Nephron (organoid): ENCODE data around the gene GZMM.
A peak's percentile ranks its signal among the peaks of the same experiment; 100 is the strongest.

Experiments used
- H3K27ac Mint-ChIP-seq, 3 experiments: 2 replicates each; pipeline ENCODE4 v1.8.0; 2020; ENCODE audit warnings: mixed read lengths in 3 of 3, mild to moderate bottlenecking in 2 of 3, moderate library complexity in 1 of 3
- H3K27me3 Mint-ChIP-seq: 2 replicates; pipeline ENCODE4 v1.8.0; 2021; ENCODE audit warnings: low read depth, mild to moderate bottlenecking, moderate library complexity, mixed read lengths
- H3K36me3 Mint-ChIP-seq: 2 replicates; pipeline ENCODE4 v1.8.0; 2020; ENCODE audit warnings: low read depth, mixed read lengths
- H3K4me1 Mint-ChIP-seq: 2 replicates; pipeline ENCODE4 v1.8.0; 2020; ENCODE audit warnings: mixed read lengths
- H3K4me3 Mint-ChIP-seq, 3 experiments: 2 replicates each; pipeline ENCODE4 v1.8.0; 2020; ENCODE audit warnings: mild to moderate bottlenecking in 3 of 3, mixed read lengths in 3 of 3, moderate library complexity in 2 of 3
- H3K9me3 Mint-ChIP-seq: 2 replicates; pipeline ENCODE4 v1.8.0; 2020; ENCODE audit warnings: mixed read lengths
- TF ChIP-seq, protein P1 (sequence below), 3 experiments: fragments of 200-600 bp; sonication (generic); IDR thresholded peaks; one replicate each; pipeline ENCODE4 v1.5.0; 2021; ENCODE audit warnings: antibody characterized with exemption in 3 of 3; ENCODE audit not compliant: unreplicated experiment in 3 of 3

Gene GZMM

DNA sequence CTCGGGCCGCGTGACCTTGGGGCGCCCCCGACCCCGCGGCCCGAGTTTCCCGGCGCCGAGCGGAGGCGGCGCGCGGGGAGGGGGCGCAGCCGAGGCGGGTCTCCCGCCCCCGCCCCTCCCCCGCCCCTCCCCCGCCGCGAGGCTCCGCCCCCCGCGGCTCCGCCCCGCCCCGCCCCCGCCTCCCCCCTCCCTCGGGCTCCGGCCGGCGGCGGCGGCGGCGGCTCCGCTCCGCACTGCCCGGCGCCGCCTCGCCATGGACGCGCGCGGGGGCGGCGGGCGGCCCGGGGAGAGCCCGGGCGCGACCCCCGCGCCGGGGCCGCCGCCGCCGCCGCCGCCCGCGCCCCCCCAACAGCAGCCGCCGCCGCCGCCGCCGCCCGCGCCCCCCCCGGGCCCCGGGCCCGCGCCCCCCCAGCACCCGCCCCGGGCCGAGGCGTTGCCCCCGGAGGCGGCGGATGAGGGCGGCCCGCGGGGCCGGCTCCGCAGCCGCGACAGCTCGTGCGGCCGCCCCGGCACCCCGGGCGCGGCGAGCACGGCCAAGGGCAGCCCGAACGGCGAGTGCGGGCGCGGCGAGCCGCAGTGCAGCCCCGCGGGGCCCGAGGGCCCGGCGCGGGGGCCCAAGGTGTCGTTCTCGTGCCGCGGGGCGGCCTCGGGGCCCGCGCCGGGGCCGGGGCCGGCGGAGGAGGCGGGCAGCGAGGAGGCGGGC lies 46.0 kb downstream of the GZMM start, which contains the start of gene HCN2:
TSS of gene HCN2 (plus strand) at position 189 of the 703 bp plus-strand sequence. CDS start at position 254, 65 bp downstream.
- peak within 1 kb of the TSS; percentile 26 to 53 (median 42) for H3K4me3 Mint-ChIP-seq
- TF ChIP-seq, protein P1, sequence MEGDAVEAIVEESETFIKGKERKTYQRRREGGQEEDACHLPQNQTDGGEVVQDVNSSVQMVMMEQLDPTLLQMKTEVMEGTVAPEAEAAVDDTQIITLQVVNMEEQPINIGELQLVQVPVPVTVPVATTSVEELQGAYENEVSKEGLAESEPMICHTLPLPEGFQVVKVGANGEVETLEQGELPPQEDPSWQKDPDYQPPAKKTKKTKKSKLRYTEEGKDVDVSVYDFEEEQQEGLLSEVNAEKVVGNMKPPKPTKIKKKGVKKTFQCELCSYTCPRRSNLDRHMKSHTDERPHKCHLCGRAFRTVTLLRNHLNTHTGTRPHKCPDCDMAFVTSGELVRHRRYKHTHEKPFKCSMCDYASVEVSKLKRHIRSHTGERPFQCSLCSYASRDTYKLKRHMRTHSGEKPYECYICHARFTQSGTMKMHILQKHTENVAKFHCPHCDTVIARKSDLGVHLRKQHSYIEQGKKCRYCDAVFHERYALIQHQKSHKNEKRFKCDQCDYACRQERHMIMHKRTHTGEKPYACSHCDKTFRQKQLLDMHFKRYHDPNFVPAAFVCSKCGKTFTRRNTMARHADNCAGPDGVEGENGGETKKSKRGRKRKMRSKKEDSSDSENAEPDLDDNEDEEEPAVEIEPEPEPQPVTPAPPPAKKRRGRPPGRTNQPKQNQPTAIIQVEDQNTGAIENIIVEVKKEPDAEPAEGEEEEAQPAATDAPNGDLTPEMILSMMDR (IDR thresholded peaks at IDR 0.05; ENCODE audit: unreplicated experiment in 3 of 3) = no peak
- H3K9me3 Mint-ChIP-seq = no peaks in the 10 kb centered on the region
- no peaks in the 10 kb centered on the region for H3K36me3 Mint-ChIP-seq
- H3K4me1 Mint-ChIP-seq = no peaks in the 10 kb centered on the region
- H3K27ac Mint-ChIP-seq = no peak within 1 kb of the TSS
- peaks cover 58% of the 10 kb centered on the region for H3K27me3 Mint-ChIP-seq

DNA sequence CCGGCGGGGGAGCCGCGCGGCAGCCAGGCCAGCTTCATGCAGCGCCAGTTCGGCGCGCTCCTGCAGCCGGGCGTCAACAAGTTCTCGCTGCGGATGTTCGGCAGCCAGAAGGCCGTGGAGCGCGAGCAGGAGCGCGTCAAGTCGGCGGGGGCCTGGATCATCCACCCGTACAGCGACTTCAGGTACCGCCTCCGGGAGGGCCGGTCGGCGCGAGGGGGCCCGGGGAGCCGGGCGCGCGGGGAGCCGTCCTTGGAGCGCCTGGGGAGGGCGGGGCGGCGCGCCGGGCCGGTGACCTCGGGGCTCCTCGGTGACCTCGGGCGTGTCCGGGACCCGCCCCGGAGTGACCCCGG lies 46.5 kb downstream of the GZMM start:
- TF ChIP-seq, protein P1 (IDR thresholded peaks at IDR 0.05; ENCODE audit: unreplicated experiment in 3 of 3) = no peak
- no peak overlapping the region for H3K27ac Mint-ChIP-seq
- H3K4me1 Mint-ChIP-seq = no peaks in the 10 kb centered on the region
- H3K36me3 Mint-ChIP-seq = no peaks in the 10 kb centered on the region
- H3K27me3 Mint-ChIP-seq = peaks cover 63% of the 10 kb centered on the region
- no peaks in the 10 kb centered on the region for H3K9me3 Mint-ChIP-seq
- H3K4me3 Mint-ChIP-seq = no peak overlapping the region

DNA sequence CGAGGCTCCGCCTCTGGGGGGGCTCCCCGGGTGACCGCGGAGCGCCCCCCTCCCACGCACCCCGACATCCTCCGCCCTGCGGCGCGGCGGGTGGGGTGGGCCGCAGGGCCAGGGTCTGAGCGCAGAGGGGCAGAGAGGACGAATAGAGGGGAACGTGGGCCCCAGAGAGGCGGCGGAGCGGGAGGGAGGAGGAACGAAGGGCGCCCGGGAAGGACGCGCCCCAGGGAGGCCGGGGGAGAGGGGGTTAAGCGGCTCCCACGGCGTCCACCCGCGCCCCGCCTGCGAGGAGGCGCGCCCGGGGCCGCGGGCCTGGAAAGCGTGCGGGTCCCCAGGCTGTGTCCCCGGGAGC lies 46.9 kb downstream of the GZMM start:
- peaks cover 64% of the 10 kb centered on the region for H3K27me3 Mint-ChIP-seq
- no peak overlapping the region for H3K27ac Mint-ChIP-seq
- no peaks in the 10 kb centered on the region for H3K9me3 Mint-ChIP-seq
- H3K36me3 Mint-ChIP-seq = no peaks in the 10 kb centered on the region
- TF ChIP-seq, protein P1 (IDR thresholded peaks at IDR 0.05; ENCODE audit: unreplicated experiment in 3 of 3) = no peak
- no peaks in the 10 kb centered on the region for H3K4me1 Mint-ChIP-seq
- no peak overlapping the region for H3K4me3 Mint-ChIP-seq

DNA sequence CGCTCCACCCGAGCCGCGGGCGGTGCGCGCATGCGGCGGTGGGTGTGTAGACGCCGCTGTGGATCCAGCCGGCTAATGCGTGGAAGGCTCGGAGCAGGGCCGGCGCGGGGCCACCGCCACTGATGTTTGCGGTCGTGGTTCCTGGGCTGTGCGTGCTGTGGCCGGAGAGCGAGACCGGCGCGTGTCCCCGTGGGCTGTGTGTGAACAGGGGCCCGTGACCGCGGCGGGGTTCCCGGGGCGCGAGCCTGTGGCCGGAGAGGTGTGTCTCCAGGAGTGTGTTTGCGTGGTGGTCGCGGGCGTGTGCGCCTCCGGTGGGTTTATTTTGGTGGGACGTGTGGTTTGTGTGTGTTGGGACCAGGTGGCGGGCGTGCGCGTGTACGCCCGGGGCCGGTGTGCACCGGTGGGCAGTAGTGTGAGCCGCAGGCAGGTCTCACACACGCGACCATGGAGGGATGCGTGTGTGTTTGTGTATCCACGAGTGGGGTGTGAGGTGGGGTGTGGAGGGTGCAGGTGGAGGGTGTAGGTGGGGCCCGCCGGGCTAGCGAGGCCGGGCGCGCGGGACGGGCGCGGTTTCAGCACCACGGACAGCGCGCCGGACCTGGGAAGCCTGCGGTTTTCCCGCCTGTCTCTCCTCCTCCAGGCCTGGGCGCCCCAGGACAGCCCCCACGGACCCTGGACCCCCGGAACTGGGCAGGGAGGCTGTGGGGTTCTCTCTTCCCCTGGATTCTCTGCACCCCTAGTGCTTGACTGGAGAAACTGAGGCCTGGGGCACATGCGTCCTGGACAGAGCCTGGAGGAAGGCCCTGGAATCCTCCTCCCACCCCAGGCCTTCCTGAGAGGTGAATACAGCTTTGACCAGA lies 47.5 kb downstream of the GZMM start:
- no peaks in the 10 kb centered on the region for H3K4me1 Mint-ChIP-seq
- TF ChIP-seq, protein P1 (IDR thresholded peaks at IDR 0.05; ENCODE audit: unreplicated experiment in 3 of 3) = no peak
- peaks cover 60% of the 10 kb centered on the region for H3K27me3 Mint-ChIP-seq
- no peaks in the 10 kb centered on the region for H3K9me3 Mint-ChIP-seq
- H3K27ac Mint-ChIP-seq = no peak overlapping the region
- H3K36me3 Mint-ChIP-seq = no peaks in the 10 kb centered on the region
- H3K4me3 Mint-ChIP-seq = peak overlapping the region; percentile 69 to 72 (median 71)

DNA sequence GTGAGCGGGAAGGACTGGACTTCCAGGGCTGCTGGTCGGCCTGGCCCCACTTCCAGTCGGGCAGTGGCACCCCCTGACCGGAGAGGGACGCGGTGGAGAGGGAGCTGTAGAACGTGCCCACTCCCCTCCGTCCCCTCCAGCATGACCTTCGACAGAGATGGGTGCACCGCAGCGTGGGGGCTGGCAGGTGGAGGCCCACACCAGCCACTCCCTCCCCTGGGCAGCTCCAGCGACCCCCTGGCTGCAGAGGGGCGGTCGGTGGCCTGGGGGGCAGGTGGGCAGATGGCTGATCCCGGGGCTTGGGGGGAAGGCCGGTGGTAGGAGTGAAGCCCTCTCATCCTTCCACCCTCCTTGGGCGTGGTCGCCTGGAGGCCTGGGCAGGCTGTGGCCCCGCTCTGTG lies 48.2 kb downstream of the GZMM start:
- TF ChIP-seq, protein P1 (IDR thresholded peaks at IDR 0.05; ENCODE audit: unreplicated experiment in 3 of 3) = no peak
- H3K4me1 Mint-ChIP-seq = no peaks in the 10 kb centered on the region
- peaks cover 57% of the 10 kb centered on the region for H3K27me3 Mint-ChIP-seq
- H3K9me3 Mint-ChIP-seq = no peaks in the 10 kb centered on the region
- H3K27ac Mint-ChIP-seq = no peak overlapping the region
- no peak overlapping the region for H3K4me3 Mint-ChIP-seq
- H3K36me3 Mint-ChIP-seq = no peaks in the 10 kb centered on the region
